Activated CD8-positive, alpha-beta memory T cell treated with anti-CD3 and anti-CD28 coated beads, Interleukin-2, amount 50 U/mL, for 24 hours (primary cell): Measurements from ENCODE around the gene NHSL2.

Experiments used
- DNase-seq: peaks from one replicate; pipeline ENCODE4 v3.0.0-alpha.2; 2020; ENCODE audit errors: extremely low read depth

The NHSL2 gene

DNA sequence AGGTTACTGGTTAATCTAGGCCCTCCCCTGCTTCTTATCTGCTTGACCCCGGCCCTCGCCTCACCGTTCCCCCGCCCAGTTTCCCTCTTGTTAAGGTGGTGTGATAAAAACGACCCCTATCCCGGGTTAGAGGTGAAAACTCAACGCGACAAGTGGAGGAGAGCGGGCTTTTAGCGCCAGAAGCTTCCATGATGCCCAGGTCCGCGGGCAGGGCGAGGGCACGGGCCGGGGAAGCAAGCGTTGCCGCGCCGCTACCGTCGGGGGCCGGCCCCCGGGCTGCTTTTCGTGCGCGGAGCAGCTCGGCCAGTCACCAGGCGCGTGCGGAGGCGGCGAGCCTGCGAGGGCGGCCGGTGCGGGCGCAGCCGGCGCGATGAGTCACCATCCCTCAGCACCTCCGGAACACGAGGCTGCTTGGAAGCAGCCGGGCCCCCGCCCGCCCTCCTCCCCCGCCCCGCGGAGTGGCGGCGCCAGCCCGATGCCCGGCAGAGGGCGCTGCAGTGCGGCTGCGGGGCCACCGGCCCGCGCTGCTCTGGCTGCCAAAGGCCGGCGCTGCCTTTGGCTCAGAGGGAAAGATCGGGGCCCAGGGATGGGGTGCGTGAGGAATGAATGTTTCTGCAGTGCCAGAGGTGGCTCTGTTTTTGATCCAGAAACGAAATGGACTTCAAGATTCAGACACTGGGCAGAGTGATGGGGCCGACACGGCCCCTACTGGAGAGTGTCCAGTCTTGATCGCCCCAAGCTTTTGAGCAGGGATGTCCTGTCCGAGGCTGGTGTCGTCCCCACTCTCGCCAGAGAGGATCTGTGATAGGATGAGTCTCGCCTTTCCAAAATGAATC lies 107.8 kb downstream of the NHSL2 start:
- peak; percentile 36 for DNase-seq

DNA sequence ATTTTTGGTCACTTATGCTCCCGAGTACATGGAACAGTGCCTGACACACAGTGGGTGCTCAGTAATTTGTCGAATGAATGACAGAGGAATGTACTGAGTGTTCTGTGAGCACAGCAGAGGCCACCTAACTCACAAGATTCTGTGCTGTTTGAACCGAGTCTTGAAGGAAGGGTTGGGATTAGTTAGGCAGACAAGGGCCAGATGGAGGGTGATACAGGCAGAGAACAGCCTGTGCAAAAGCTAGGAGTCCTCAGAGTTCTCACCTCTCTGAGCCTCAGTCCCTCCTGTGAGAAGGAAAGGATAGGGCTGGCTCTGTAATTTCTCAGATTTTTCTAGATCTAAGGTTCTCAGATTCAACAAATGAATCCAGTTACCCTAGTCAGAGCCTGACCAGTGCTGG lies 108.8 kb downstream of the NHSL2 start:
- DNase-seq: no peak

GRCh38 chrX:72020204-72020603 lies 109.6 kb downstream of the NHSL2 start:
- no peak for DNase-seq

DNA sequence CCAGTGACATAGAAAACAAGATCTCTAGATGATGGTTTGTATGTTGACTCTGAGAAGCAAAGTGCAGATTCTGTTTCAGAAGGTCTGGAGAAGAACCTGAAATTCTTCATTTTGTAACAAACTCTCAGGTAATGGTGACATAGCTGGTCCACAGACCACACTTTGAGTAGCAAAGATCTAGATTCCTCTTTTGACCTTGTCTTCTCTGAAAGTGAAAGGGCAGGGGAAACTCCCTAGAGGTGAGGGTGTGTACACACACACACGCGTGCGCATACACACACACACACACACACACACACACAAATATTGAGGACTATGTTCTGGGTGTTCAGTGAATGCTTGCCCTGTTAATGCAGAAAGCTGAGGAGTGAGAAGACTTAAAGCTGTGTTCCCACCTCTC lies 110.1 kb downstream of the NHSL2 start:
- no peak for DNase-seq

GRCh38 chrX:72021975-72022374 lies 111.3 kb downstream of the NHSL2 start:
- no peak for DNase-seq

DNA sequence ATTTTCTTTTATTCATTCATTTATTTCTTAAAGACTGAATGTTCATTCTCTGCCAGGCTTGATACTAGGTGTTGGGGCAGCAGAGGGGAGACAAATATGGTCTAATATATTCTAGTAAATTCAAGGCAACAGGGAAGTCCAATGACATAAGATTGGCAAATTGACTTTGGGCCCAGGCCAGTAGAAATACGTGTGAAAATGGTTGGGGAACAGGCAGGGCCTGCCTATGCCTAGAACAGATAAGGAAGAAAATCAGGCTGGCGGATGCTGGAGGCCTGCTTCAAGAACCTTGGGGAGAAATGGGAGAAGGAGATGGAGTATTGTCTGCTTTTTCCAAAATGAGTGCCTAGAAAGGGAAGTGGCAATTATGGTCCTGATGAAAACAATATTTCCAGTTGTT lies 112.4 kb downstream of the NHSL2 start:
- DNase-seq: no peak

- no peak for DNase-seq
These were observed 114.7 kb downstream of the NHSL2 start for GRCh38 chrX:72025236-72025770.

- DNase-seq: no peak
These were observed 115.8 kb downstream of the NHSL2 start for GRCh38 chrX:72026341-72027023.

- no peak for DNase-seq
These were observed 116.6 kb downstream of the NHSL2 start for GRCh38 chrX:72027024-72027913.

DNA sequence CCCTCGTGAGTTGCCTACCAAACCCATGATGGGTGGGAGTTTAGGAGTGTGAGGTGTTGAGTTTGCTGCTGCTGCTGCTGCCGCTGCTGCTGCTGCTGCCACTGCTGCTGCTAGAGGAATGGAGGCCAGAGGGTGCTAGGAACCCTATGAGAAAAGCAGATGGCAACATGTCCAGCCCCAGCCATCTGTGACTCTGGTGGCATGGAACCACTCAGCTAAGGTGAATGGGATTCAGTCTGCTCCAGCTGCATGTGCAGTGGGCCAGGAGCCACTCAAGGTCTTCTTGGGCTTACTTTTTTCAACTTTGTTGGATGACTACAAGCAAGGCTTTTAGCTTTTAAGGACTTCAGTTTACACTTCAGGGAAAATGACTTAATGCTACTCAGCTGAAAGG lies 117.3 kb downstream of the NHSL2 start:
- DNase-seq: no peak

GRCh38 chrX:72028701-72029470 lies 118.2 kb downstream of the NHSL2 start:
- DNase-seq: no peak

GRCh38 chrX:72029483-72030411 lies 119.1 kb downstream of the NHSL2 start:
- no peak for DNase-seq

DNA sequence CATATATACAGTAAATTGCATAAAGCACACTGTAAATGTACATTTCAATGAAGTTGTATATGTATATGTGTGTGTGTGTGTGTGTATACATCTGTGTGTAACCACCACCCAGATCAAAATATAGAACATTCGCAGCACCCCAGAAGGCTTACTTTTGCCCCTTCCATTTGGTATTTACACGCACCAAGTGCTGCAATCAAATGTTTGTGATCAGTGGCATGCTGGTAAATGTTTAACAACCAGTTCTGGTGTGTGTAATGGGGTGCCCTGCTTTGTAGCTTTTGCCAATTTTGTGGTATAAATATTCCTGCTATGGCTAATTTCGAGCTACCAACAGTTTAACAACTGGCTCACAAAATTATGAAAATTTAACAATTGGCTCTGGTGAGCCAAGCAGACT lies 119.8 kb downstream of the NHSL2 start:
- no peak for DNase-seq

DNA sequence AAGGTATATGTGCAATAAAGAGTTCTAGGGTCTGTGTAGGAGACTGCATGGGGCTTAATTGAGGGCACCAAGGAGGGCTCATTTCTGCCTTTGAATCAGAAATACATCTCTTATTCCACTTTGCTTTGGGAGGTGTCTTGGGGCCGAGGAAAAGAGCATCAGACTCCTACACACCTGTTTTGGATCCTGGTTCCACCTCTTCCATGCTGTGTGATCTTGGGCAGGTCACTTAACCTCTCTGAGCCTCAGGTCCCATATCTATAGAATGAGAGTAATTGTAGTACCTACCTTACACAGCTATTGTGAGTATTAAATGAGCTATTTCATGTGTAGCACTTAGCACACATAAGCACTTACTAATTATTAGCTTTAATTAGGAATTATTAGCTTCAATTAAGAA lies 120.5 kb downstream of the NHSL2 start:
- no peak for DNase-seq

DNA sequence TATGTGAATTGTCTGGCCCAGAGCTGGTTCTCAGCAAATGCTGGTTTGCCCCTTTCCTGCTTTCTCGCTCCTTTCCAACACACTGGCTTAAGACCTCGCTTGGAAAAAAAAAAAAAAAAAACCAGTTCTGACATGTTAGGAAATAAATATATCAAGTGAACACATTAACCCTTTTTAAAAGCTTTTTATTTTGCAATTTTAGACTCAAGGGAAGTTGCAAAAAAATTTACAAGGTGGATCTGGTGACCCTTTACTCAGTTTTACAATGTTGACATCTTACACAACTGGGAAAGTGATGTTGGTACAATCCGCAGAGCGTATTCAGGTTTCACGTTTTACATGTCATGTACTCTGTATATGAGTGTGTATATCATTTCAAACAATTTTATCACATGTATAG lies 121.0 kb downstream of the NHSL2 start:
- no peak for DNase-seq

GRCh38 chrX:72037601-72038000 lies 127.0 kb downstream of the NHSL2 start:
- DNase-seq: no peak

DNA sequence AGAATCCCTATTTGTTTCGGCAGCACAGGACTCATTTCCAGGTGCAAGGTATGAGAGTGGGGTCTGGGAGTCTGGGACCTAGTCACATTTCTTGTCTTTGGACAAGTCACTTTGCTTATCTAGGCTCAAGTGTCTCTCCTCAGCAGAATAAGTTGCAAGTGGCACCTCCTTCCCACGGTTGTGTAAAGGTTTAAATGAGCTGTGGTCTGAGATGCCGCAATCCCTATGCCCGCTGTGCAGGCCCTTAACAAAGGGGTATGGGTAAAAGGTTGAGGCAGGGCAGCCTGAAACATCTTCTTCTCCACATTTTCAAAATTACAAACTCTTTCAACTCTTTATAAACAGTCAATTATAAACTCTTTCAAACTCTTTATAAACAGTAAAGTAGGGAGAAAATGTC lies 127.4 kb downstream of the NHSL2 start:
- DNase-seq: no peak

DNA sequence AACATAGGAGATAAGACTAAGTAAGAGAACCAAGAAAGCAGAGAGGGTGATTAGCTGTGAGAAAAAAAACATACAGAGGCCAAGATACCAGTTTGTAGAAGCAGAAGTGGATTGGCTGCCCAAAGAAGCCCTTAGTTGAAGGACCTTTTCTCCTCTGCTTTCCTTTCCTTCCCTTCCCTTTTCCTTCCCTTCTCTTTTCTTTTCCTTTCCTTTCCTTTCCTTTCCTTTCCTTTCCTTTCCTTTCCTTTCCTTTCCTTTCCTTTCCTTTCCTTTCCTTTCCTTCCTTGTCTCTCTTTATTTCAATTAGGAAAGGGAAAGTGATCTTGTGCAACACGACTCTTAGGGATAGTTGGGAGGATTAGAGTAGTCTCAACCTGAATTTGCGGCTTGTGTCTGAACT lies 128.2 kb downstream of the NHSL2 start:
- no peak for DNase-seq

GRCh38 chrX:72040506-72040905 lies 129.9 kb downstream of the NHSL2 start:
- no peak for DNase-seq

GRCh38 chrX:72041176-72041575 lies 130.5 kb downstream of the NHSL2 start:
- DNase-seq: no peak
